PC-9 (cell line): ENCODE results near the gene TMEM45B.

ENCODE experiments used
- EZH2 ChIP-seq: fragments of 200-600 bp; sonication (generic); IDR thresholded peaks from 2 replicates; pipeline ENCODE4 v1.8.0; 2017; ENCODE audit warnings: antibody characterized with exemption, low read depth
- TF ChIP-seq, protein P1 (sequence below): fragments of 200-600 bp; sonication (generic); conservative IDR thresholded peaks from 2 replicates; pipeline ENCODE4 v1.6.1; 2017; ENCODE audit warnings: mixed run types, antibody characterized with exemption, mild to moderate bottlenecking, moderate library complexity

DNA sequence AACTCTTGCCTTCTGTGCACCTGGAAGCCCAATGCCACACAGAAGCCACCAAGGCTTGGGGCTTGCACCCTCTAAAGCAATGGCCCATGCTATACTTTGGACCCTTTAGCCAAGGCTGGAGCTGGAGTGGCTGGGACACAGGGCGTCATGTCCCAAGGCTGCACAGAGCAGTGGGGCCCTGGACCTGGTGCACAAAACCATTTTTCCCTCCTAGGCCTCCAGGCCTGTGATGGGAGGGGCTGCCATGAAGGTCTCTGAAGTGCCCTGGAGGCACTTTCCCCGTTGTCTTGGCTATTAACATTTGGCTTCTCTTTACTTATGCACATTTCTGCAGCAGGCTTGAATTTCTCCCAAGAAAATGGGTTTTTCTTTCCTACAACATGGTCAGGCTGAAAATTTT, 20.6 kb upstream of the TMEM45B start:
- TF ChIP-seq, protein P1, sequence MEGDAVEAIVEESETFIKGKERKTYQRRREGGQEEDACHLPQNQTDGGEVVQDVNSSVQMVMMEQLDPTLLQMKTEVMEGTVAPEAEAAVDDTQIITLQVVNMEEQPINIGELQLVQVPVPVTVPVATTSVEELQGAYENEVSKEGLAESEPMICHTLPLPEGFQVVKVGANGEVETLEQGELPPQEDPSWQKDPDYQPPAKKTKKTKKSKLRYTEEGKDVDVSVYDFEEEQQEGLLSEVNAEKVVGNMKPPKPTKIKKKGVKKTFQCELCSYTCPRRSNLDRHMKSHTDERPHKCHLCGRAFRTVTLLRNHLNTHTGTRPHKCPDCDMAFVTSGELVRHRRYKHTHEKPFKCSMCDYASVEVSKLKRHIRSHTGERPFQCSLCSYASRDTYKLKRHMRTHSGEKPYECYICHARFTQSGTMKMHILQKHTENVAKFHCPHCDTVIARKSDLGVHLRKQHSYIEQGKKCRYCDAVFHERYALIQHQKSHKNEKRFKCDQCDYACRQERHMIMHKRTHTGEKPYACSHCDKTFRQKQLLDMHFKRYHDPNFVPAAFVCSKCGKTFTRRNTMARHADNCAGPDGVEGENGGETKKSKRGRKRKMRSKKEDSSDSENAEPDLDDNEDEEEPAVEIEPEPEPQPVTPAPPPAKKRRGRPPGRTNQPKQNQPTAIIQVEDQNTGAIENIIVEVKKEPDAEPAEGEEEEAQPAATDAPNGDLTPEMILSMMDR = no peak
- TF ChIP-seq EZH2 = no peak
